ENCODE measurements around the gene ZNF611. TPM values are rescaled to one million over a fixed set of nuclear protein-coding genes. Genes with fewer than 3 reads are reported as not detected.

The ZNF611 gene
- total and polyA plus RNA-seq, 2 of the 13 experiments (the other 11 are each of a cell fraction or from before 2014, with no cell fraction given): 2.7 to 4.1 TPM

- H3K9ac ChIP-seq (ENCODE audit: insufficient read depth, low read depth, low read length): peak overlapping the region; percentile 68
- DNase-seq (ENCODE audit: low spot score) (no peak), ATAC-seq (peak; percentile 35), FAIRE-seq (no peak)
- ChIA-PET CTCF (ENCODE audit: low intra/inter-chr PET ratio, low total read pairs) (no interaction called here), POLR2A (interaction anchor here (1.7 kb wide), 1 partner anchor 22 kb away, joined by 4 read pairs; no protein-coding TSS in a partner anchor)
- peaks cover 19% of the 10 kb centered on the region for H3K9me3 ChIP-seq (ENCODE audit: low read length)
- peak overlapping the region; percentile 58 for H3K27ac ChIP-seq (ENCODE audit: extremely low read length, insufficient read depth, low read length)
- peaks cover 10% of the 10 kb centered on the region for H3K79me2 ChIP-seq (ENCODE audit: insufficient read depth, low read length)
- H3K4me2 ChIP-seq (ENCODE audit: low read depth, low read length): peak overlapping the region; percentile 65
- H3K36me3 ChIP-seq (replicated peaks in 1 of 2; ENCODE audit: control insufficient read depth in 1 of 2, insufficient read depth in 2 of 2, low read length in 2 of 2): no peaks in the 10 kb centered on the region
- H3K27me3 ChIP-seq (ENCODE audit: control insufficient read depth in 1 of 2, insufficient read depth in 2 of 2, low read length in 2 of 2): no peaks in the 10 kb centered on the region; a peak in 1 of 5 replicates
- 35% methylated on average over 32 of the region's 32 CpGs for WGBS (ENCODE audit: low lambda C conversion rate)
- H2AFZ ChIP-seq (ENCODE audit: low read length): no peak overlapping the region
- peaks cover 20% of the 10 kb centered on the region for H3K4me1 ChIP-seq (ENCODE audit: insufficient read depth, low read length)
- H3K4me3 ChIP-seq (replicated peaks in 1 of 3; ENCODE audit: insufficient read depth in 1 of 3, low read depth in 2 of 3, low read length in 3 of 3): peak overlapping the region; percentile 57 to 77 (median 74)
- intact Hi-C loops (cut with micrococcal nuclease; ENCODE audit: unreplicated experiment) (no loop called here), in situ Hi-C loops (cut with HindIII; ENCODE audit: extremely low pct_ligation_motif_present, low pct_unique_long_range_greater_than_20kb) (loop anchor here (5.0 kb wide), 1 partner anchor 677 kb away; the partner anchor contains the start of gene ZNF525)
- TSS peak; percentile 75 for BruUV-seq (replicated peaks)
- H4K20me1 ChIP-seq (ENCODE audit: insufficient read depth, low read length): no peaks in the 10 kb centered on the region
- TF ChIP-seq HMGXB4 (CRISPR knock-in tag; IDR thresholded peaks at IDR 0.05; ENCODE audit: borderline replicate concordance in 1 of 2, low read depth in 1 of 2) (0 out of 4 replicates have a peak, but pooled peaks of 1 of the 2 experiments have one; percentile 21), ZNF652 (CRISPR knock-in tag; IDR thresholded peaks at IDR 0.05; ENCODE audit: borderline replicate concordance, low read depth) (no peak), ZNF83 (CRISPR knock-in tag; IDR thresholded peaks at IDR 0.05; ENCODE audit: borderline replicate concordance) (0 out of 2 replicates have a peak, but pooled peaks have one; percentile 11), PITX1 (CRISPR knock-in tag; IDR thresholded peaks at IDR 0.05) (no peak), NCOA2 (CRISPR knock-in tag; IDR thresholded peaks at IDR 0.05) (no peak), CEBPG (CRISPR knock-in tag; IDR thresholded peaks at IDR 0.05) (no peak), ZNF687 (CRISPR knock-in tag; IDR thresholded peaks at IDR 0.05) (peak; percentile 43; the same call in 1 of the 2 replicates), ZNF18 (CRISPR knock-in tag; IDR thresholded peaks at IDR 0.05; ENCODE audit: insufficient replicate concordance) (peak; percentile 41), HNRNPH1 (optimal IDR thresholded peaks at IDR 0.05; ENCODE audit: low read depth, low read length) (no peak), TP53 (CRISPR knock-in tag; conservative IDR thresholded peaks at IDR 0.05) (no peak), ZNF281 (CRISPR knock-in tag; IDR thresholded peaks at IDR 0.05; ENCODE audit: borderline replicate concordance) (no peak), KDM1A (CRISPR knock-in tag; IDR thresholded peaks at IDR 0.05) (no peak)
These were observed 44.9 kb downstream of the ZNF611 start for GRCh38 chr19:52689843-52690368.

Measured in HepG2 (cell line).